ENCODE data around the gene LEP. TPM values are rescaled to one million over a fixed set of nuclear protein-coding genes. Genes with fewer than 3 reads are reported as not detected.
A peak's percentile ranks its signal among the peaks of the same experiment; 100 is the strongest.

LEP gene
- total and polyA plus RNA-seq, 9 of the 15 experiments (the other 6 are each of a cell fraction or from before 2014, with no cell fraction given), result not detected

GRCh38 chr7:128307061-128307460 lies 66.0 kb downstream of the LEP start:
- Histone ChIP-seq H2AFZ (ENCODE audit: low read depth, low read length) (no peak overlapping the region), H3K4me1 (replicated peaks in 1 of 2; ENCODE audit: control insufficient read depth in 2 of 2, insufficient read depth in 2 of 2, low read length in 2 of 2) (no peaks in the 10 kb centered on the region), H3K9me3 (replicated peaks; ENCODE audit: control insufficient read depth, insufficient read depth, low read depth, low read length) (no peaks in the 10 kb centered on the region), H3K4me2 (ENCODE audit: insufficient read depth, low read length) (no peak overlapping the region), H4K20me1 (replicated peaks; ENCODE audit: control insufficient read depth, insufficient read depth, low read length) (no peaks in the 10 kb centered on the region), H3K4me3 (no peak overlapping the region), H3K9me1 (ENCODE audit: control insufficient read depth, insufficient read depth, low read length) (no peaks in the 10 kb centered on the region), H3K79me2 (ENCODE audit: control insufficient read depth, insufficient read depth, low read length) (no peaks in the 10 kb centered on the region), H3K9ac (ENCODE audit: insufficient read depth in 1 of 2, low read depth in 2 of 2, low read length in 2 of 2) (no peak overlapping the region), H3K27ac (ENCODE audit: extremely low read depth, low read depth, low read length) (no peak overlapping the region), H3K36me3 (ENCODE audit: control insufficient read depth, insufficient read depth, low read length) (peaks cover 91% of the 10 kb centered on the region), H3K27me3 (ENCODE audit: control insufficient read depth in 2 of 2, insufficient read depth in 2 of 2, low read length in 2 of 2) (no peaks in the 10 kb centered on the region)
- TF ChIP-seq ZNF431 (CRISPR knock-in tag; IDR thresholded peaks at IDR 0.05), result no peak
- no peak for TF ChIP-seq DEAF1 (CRISPR knock-in tag; IDR thresholded peaks at IDR 0.05)
- TF ChIP-seq CHD1 (IDR thresholded peaks at IDR 0.05; ENCODE audit: low read length), result no peak
- TF ChIP-seq KDM1A (IDR thresholded peaks at IDR 0.05), result no peak
- no peak for TF ChIP-seq RNF219 (CRISPR knock-in tag; IDR thresholded peaks at IDR 0.05)
- TF ChIP-seq MCM3 (IDR thresholded peaks at IDR 0.05), result no peak
- TF ChIP-seq ZNF512 (tag; IDR thresholded peaks at IDR 0.05), result no peak
- no peak for TF ChIP-seq ZNF76 (CRISPR knock-in tag; IDR thresholded peaks at IDR 0.05; ENCODE audit: borderline replicate concordance)
- ChIA-PET POLR2A (interaction anchor here (0.6 to 1.0 kb wide), 3 partner anchors 10 to 52 kb away, joined by 3 read pairs; no protein-coding TSS in a partner anchor), CTCF (ENCODE audit: low intra/inter-chr PET ratio) (no interaction called here)
- ATAC-seq (no peak), FAIRE-seq (no peak), DNase-seq (ENCODE audit: extremely low read depth in 1 of 4, low spot score in 3 of 4) (no peak)
- no TSS peak for BruUV-seq (replicated peaks)
- WGBS (ENCODE audit: insufficient coverage, low coverage, missing lambda C conversion rate), result 89% methylated on average over 2 of the region's 2 CpGs
- intact Hi-C loops (cut with micrococcal nuclease) (no loop called here), in situ Hi-C loops (cut with MboI) (no loop called here)

Small RNA genes within 50 kb of the gene (microRNA-seq; reads per million reads assigned to microRNA genes)
- gene MIR129-1 (ENCODE audit: borderline microRNAs expressed), result 1.9 reads per million, percentile 26 among the genes with 10 or more reads in this experiment

Small RNA genes within 50 kb of the gene (small RNA-seq; reads per million reads assigned to genes)
- not detected for gene MIR129-1

Other genes starting within 250 kb of the LEP start
- gene LRRC4, start 209.8 kb upstream of the LEP start, total RNA-seq (2014; rRNA removed), result not detected in 2 replicates
- gene LRRC4, start 209.8 kb upstream of the LEP start, total RNA-seq (2014; rRNA removed; fragmentation: Illumina TruSeq; extraction: Trizol), result not detected in 2 replicates
- not detected in 2 replicates for gene LRRC4, start 209.8 kb upstream of the LEP start, total RNA-seq (2015; rRNA removed; fragmentation: Illumina TruSeq; extraction: Trizol)
- 0.07 TPM in 1 of 2 replicates, not detected in the other for gene LRRC4, start 209.8 kb upstream of the LEP start, total RNA-seq (2021)
- not detected in 2 replicates for gene LRRC4, start 209.8 kb upstream of the LEP start, polyA plus RNA-seq (2011; rRNA removed)
- not detected in 2 replicates for gene LRRC4, start 209.8 kb upstream of the LEP start, polyA plus RNA-seq (2014; fragmentation: Illumina TruSeq; extraction: Trizol)
- under 1 TPM in 1 of 2 experiments, not detected in 1; 0.04 TPM for gene LRRC4, start 209.8 kb upstream of the LEP start, polyA plus RNA-seq (2014; fragmentation: Nextera tagmentation; extraction: Ambion mirVana)
- 0.11 TPM in 1 of 2 replicates, not detected in the other for gene LRRC4, start 209.8 kb upstream of the LEP start, polyA plus RNA-seq (2014; rRNA removed)
- gene RBM28, start 102.6 kb downstream of the LEP start, total RNA-seq (2014; rRNA removed), result 123 and 127 TPM in 2 replicates
- gene RBM28, start 102.6 kb downstream of the LEP start, total RNA-seq (2014; rRNA removed; fragmentation: Illumina TruSeq; extraction: Trizol), result 138 and 165 TPM in 2 replicates
- 128 and 141 TPM in 2 replicates for gene RBM28, start 102.6 kb downstream of the LEP start, total RNA-seq (2015; rRNA removed; fragmentation: Illumina TruSeq; extraction: Trizol)
- 146 and 157 TPM in 2 replicates for gene RBM28, start 102.6 kb downstream of the LEP start, total RNA-seq (2021)
- 74.9 and 112 TPM in 2 replicates for gene RBM28, start 102.6 kb downstream of the LEP start, polyA plus RNA-seq (2011; rRNA removed)
- gene RBM28, start 102.6 kb downstream of the LEP start, polyA plus RNA-seq (2014; fragmentation: Illumina TruSeq; extraction: Trizol), result 133 and 148 TPM in 2 replicates
- 100 to 1,000 TPM in 1 of 2 experiments, 10 to 100 TPM in 1; 65.8 to 122 TPM for gene RBM28, start 102.6 kb downstream of the LEP start, polyA plus RNA-seq (2014; fragmentation: Nextera tagmentation; extraction: Ambion mirVana)
- gene RBM28, start 102.6 kb downstream of the LEP start, polyA plus RNA-seq (2014; rRNA removed), result 139 and 213 TPM in 2 replicates
- gene PRRT4, start 120.4 kb downstream of the LEP start, total RNA-seq (2014; rRNA removed), result 0.04 TPM in 1 of 2 replicates, not detected in the other
- not detected in 2 replicates for gene PRRT4, start 120.4 kb downstream of the LEP start, total RNA-seq (2014; rRNA removed; fragmentation: Illumina TruSeq; extraction: Trizol)
- not detected in 2 replicates for gene PRRT4, start 120.4 kb downstream of the LEP start, total RNA-seq (2015; rRNA removed; fragmentation: Illumina TruSeq; extraction: Trizol)
- gene PRRT4, start 120.4 kb downstream of the LEP start, total RNA-seq (2021), result not detected in 2 replicates
- 0.09 TPM in 1 of 2 replicates, not detected in the other for gene PRRT4, start 120.4 kb downstream of the LEP start, polyA plus RNA-seq (2011; rRNA removed)
- not detected in 2 replicates for gene PRRT4, start 120.4 kb downstream of the LEP start, polyA plus RNA-seq (2014; fragmentation: Illumina TruSeq; extraction: Trizol)
- not detected for gene PRRT4, start 120.4 kb downstream of the LEP start, polyA plus RNA-seq (2014; fragmentation: Nextera tagmentation; extraction: Ambion mirVana)
- gene PRRT4, start 120.4 kb downstream of the LEP start, polyA plus RNA-seq (2014; rRNA removed), result not detected in 2 replicates
- 86.8 and 118 TPM in 2 replicates for gene IMPDH1, start 168.7 kb downstream of the LEP start, total RNA-seq (2014; rRNA removed)
- gene IMPDH1, start 168.7 kb downstream of the LEP start, total RNA-seq (2014; rRNA removed; fragmentation: Illumina TruSeq; extraction: Trizol), result 29.0 and 42.9 TPM in 2 replicates
- gene IMPDH1, start 168.7 kb downstream of the LEP start, total RNA-seq (2015; rRNA removed; fragmentation: Illumina TruSeq; extraction: Trizol), result 60.6 and 64.3 TPM in 2 replicates
- 118 TPM in 2 replicates for gene IMPDH1, start 168.7 kb downstream of the LEP start, total RNA-seq (2021)
- 54.9 and 72.4 TPM in 2 replicates for gene IMPDH1, start 168.7 kb downstream of the LEP start, polyA plus RNA-seq (2011; rRNA removed)
- gene IMPDH1, start 168.7 kb downstream of the LEP start, polyA plus RNA-seq (2014; fragmentation: Illumina TruSeq; extraction: Trizol), result 59.8 and 76.3 TPM in 2 replicates
- 1 to 10 TPM in 1 of 2 experiments, under 1 TPM in 1; 0.80 to 2.1 TPM for gene IMPDH1, start 168.7 kb downstream of the LEP start, polyA plus RNA-seq (2014; fragmentation: Nextera tagmentation; extraction: Ambion mirVana)
- 84.7 and 89.0 TPM in 2 replicates for gene IMPDH1, start 168.7 kb downstream of the LEP start, polyA plus RNA-seq (2014; rRNA removed)
- 8.3 and 14.2 TPM in 2 replicates for gene HILPDA, start 214.6 kb downstream of the LEP start, total RNA-seq (2014; rRNA removed)
- 14.5 and 16.7 TPM in 2 replicates for gene HILPDA, start 214.6 kb downstream of the LEP start, total RNA-seq (2014; rRNA removed; fragmentation: Illumina TruSeq; extraction: Trizol)
- 23.0 and 23.5 TPM in 2 replicates for gene HILPDA, start 214.6 kb downstream of the LEP start, total RNA-seq (2015; rRNA removed; fragmentation: Illumina TruSeq; extraction: Trizol)
- 10.5 and 10.7 TPM in 2 replicates for gene HILPDA, start 214.6 kb downstream of the LEP start, total RNA-seq (2021)
- gene HILPDA, start 214.6 kb downstream of the LEP start, polyA plus RNA-seq (2011; rRNA removed), result 71.8 and 102 TPM in 2 replicates
- 18.9 and 26.0 TPM in 2 replicates for gene HILPDA, start 214.6 kb downstream of the LEP start, polyA plus RNA-seq (2014; fragmentation: Illumina TruSeq; extraction: Trizol)
- gene HILPDA, start 214.6 kb downstream of the LEP start, polyA plus RNA-seq (2014; fragmentation: Nextera tagmentation; extraction: Ambion mirVana), result 10 to 100 TPM; 28.6 to 40.5 TPM
- 16.4 and 25.5 TPM in 2 replicates for gene HILPDA, start 214.6 kb downstream of the LEP start, polyA plus RNA-seq (2014; rRNA removed)
- 46.9 and 75.6 TPM in 2 replicates for gene METTL2B, start 235.5 kb downstream of the LEP start, total RNA-seq (2014; rRNA removed)
- 73.2 and 84.9 TPM in 2 replicates for gene METTL2B, start 235.5 kb downstream of the LEP start, total RNA-seq (2014; rRNA removed; fragmentation: Illumina TruSeq; extraction: Trizol)
- 78.6 and 82.0 TPM in 2 replicates for gene METTL2B, start 235.5 kb downstream of the LEP start, total RNA-seq (2015; rRNA removed; fragmentation: Illumina TruSeq; extraction: Trizol)
- gene METTL2B, start 235.5 kb downstream of the LEP start, total RNA-seq (2021), result 62.8 and 64.9 TPM in 2 replicates
- 47.4 and 79.2 TPM in 2 replicates for gene METTL2B, start 235.5 kb downstream of the LEP start, polyA plus RNA-seq (2011; rRNA removed)
- gene METTL2B, start 235.5 kb downstream of the LEP start, polyA plus RNA-seq (2014; fragmentation: Illumina TruSeq; extraction: Trizol), result 64.1 and 68.9 TPM in 2 replicates
- gene METTL2B, start 235.5 kb downstream of the LEP start, polyA plus RNA-seq (2014; fragmentation: Nextera tagmentation; extraction: Ambion mirVana), result 10 to 100 TPM; 91.0 to 95.7 TPM
- 35.9 and 41.8 TPM in 2 replicates for gene METTL2B, start 235.5 kb downstream of the LEP start, polyA plus RNA-seq (2014; rRNA removed)